HL-60 (cell line): ENCODE data around the gene ANKRD63.

Experiments
- CTCF ChIP-seq: IDR thresholded peaks from one replicate; pipeline ENCODE4 v1.5.1; 2011; ENCODE audit warnings: low read length, control low read depth, inconsistent platforms; ENCODE audit not compliant: insufficient read depth
- REST ChIP-seq: IDR thresholded peaks from 2 replicates; pipeline ENCODE4 v1.6.1; 2012; ENCODE audit warnings: low read depth; ENCODE audit not compliant: insufficient replicate concordance

GRCh38 chr15:40243126-40243810 is 39.6 kb downstream of the ANKRD63 start:
- TF ChIP-seq CTCF, result no peak
- TF ChIP-seq REST, result no peak
